ENCODE data around the gene JMJD1C. TPM values are rescaled to one million over a fixed set of nuclear protein-coding genes. Genes with fewer than 3 reads are reported as not detected.
A peak's percentile ranks its signal among the peaks of the same experiment; 100 is the strongest.
"Not testable (repeated sequence)": the region's sequence is repeated elsewhere in the genome, so short reads cannot be mapped to it uniquely, and the experiment has no call there.

The JMJD1C gene
- total RNA-seq, 1 donor from 2014 or later: 186 TPM

GRCh38 chr10:63286340-63286739 lies 179.4 kb downstream of the JMJD1C start:
- no peak for DNase-seq

DNA sequence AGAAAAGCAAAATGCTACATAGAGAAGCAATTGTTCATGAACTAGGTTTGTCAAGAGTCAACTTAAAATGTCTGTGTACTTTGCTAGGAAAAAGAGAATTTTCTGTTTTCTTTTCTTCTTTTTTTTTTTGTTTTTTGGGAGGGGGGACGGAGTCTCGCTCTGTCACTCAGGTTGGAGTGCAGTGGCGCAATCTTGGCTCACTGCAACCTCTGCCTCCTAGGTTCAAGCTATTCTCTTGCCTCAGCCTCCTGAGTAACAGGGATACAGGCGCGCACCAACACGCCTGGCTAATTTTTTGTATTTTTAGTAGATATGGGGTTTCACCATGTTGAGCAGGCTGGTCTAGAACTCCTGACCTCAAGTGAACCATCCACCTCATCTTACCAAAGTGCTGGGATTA lies 181.9 kb downstream of the JMJD1C start:
- not testable (repeated sequence) for DNase-seq

DNA sequence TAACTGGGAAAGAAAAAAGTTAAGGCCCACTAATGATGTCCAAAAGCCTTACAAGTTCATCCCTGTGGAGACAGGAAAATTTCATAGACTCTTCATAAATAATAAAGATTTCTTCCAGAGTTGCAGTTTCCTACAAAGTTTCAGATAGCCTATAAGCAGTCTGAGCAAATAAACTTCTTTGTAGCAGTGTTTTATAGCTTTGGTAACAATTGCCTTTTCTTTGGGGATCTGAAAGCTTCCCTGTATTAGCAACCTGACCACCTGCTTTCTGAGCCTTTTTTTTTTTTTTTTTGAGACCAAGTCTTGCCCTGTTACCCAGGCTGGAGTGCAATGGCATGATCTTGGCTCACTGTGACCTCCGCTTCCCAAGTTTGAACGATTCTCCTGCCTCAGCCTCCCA lies 182.7 kb downstream of the JMJD1C start:
- DNase-seq: no peak

DNA sequence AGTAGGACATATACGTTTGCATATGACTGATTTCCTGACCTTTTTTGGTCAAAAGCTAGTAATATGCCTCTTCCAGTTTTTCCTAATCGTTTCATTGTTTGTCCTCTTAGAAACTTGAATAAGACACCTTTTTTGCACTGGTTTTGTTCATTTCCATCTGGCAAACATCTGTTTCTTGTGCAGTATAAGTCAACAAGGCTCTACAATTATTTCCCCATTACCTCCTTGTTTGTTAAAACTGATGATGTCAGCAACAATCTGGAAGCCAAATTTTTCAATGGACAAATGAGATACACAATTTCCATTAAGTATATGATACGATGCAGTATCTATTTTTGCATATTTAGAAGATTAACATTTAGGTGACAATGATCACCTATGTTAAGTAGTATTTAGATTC lies 183.8 kb downstream of the JMJD1C start:
- DNase-seq: no peak

DNA sequence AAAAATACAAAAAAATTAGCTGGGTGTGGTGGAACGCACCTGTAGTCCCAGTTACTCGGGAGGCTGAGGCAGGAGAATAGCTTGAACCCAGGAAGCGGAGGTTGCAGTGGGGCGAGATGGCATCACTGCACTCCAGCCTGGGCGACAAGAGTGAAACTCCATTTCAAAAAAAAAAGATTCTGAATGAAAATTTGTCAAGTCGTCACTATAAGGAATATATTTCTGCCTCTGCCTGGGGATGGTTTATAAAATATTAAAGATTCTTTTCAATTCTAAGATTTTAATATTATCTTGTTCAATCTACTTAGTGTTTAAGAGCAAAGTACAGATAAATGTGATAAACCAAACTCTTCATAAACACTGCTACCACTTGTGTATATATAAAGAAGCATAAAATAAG lies 185.4 kb downstream of the JMJD1C start:
- no peak for DNase-seq

DNA sequence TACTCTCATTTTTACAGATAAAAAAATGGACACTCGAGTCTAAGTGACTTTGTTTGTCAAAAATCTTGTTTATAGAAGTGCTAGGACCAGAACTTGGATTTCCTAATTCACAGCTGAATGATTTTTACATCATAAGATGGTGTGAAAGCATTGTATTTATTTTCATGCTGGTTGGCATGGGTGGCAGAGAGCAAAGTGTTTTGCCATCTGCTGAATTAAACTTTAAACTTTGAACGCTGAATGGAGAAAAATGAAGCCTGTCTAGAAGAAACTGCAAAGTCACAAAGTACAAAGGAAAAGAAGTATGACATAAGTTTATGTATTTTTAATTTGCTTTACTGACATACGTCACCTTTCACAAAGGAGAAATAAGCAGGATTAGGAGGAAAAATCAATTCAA lies 190.7 kb downstream of the JMJD1C start:
- no peak for DNase-seq

GRCh38 chr10:63273577-63273976 lies 192.2 kb downstream of the JMJD1C start:
- no peak for DNase-seq

- DNase-seq: peak; percentile 97
Observed at GRCh38 chr10:63268798-63269503, 196.8 kb downstream of the JMJD1C start.

DNA sequence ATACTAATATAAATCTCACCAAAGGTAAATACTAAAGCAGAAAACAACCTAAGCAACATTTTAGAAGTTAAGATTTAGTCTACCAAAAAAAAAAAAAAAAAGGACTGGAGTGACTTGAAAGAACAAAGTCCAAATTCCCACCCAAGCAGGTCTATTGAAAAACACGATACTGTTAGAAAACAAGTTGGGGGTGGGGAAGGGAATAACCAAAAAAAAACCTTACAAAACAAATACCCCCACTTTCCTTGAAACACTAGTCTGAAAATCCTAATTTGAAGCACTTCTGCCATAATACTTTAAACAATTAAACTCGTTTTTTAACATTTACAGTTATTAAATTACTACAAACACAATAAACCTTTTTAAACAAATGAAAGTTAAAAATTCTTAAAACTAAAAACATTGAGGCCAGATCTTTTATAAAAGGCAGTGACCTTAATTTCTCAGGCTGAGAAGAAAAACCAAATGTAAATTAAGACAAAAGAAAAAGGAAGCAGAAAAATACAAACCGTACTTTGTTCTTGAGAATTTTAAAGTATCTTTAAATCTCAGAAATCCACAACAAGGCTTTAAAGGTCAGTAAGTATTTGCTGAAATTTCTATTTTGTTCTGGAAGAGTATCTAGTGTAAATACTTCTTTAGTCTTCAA lies 197.5 kb downstream of the JMJD1C start:
- DNase-seq: peak; percentile 70

DNA sequence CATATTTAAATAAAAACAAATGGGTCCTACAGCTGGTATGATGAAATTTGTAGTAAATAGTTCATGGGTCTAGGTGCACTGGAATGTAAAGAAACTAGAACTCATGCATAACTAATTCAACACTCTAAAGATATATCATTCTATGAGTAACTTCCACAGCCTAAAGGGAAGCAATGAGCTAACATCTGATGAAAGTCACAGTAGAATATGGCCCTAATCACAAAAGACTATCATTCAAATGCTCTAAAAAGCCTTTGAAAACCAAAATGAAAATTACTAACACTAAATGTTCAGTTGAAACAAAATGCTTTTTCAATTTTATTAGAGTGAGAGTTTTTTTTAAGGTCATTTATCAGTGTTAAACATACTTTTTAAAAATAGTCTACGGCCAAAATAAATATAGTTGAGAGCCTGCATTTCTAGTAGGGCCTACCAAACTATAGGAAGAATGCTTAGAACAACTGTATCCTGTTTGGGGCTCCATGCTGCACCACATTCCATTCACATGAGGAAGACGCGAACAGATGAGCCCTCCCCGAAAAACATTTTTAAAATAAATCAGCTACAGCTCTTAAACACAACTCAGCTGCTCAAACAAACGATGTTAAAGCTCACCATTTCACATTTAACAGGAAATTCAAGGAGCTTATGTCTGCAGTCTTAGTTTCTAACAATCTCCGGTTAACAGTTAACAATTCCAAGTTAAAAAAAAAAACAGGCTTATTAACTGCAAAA lies 198.2 kb downstream of the JMJD1C start:
- peak; percentile 86 for DNase-seq

GRCh38 chr10:63266391-63267316 lies 199.1 kb downstream of the JMJD1C start:
- no peak for DNase-seq

DNA sequence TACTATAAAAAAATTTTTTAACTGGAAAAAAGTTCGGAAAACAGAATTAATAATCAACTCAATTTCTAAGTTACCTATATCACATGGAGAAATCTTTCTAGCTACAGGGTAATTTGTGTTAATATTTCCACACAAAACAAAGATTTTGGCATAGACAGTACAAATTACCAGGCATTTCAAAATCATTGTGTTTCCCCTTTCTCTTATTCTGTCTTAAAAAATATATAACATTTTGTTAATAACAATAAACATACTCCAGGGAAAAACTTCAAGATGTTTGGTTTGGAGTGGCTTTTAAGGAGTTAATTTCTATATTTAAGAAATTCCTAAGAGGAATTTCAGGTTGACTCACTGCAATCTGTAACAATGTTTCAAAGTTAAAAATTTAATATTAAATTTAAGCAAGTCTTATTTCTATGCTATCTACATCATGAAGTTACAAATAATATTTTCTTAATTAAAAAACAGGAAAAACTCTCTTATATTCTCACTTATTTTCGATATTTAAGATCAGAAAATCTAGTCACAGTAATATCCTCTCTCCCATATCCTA lies 200.0 kb downstream of the JMJD1C start:
- no peak for DNase-seq

DNA sequence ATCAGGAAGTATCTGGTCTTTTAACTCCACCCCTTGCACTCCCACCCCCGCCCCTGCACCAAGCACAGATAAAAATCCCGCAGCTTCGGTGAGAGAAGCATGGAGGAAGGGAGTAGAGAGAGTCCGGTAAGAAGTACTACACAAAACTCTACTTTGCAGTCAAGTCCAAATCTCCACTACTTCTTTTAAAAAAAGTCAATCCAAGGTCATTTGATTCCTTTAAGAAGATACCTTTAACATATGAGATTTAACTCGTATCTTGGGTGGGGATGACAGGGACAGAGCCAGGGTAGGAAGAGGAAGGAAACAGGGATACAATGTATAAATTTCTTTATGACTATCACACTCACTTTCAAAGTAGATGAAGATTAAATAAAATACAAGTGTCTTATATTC lies 200.6 kb downstream of the JMJD1C start:
- peak; percentile 57 for DNase-seq

GRCh38 chr10:63264617-63265221 lies 201.1 kb downstream of the JMJD1C start:
- no peak for DNase-seq

DNA sequence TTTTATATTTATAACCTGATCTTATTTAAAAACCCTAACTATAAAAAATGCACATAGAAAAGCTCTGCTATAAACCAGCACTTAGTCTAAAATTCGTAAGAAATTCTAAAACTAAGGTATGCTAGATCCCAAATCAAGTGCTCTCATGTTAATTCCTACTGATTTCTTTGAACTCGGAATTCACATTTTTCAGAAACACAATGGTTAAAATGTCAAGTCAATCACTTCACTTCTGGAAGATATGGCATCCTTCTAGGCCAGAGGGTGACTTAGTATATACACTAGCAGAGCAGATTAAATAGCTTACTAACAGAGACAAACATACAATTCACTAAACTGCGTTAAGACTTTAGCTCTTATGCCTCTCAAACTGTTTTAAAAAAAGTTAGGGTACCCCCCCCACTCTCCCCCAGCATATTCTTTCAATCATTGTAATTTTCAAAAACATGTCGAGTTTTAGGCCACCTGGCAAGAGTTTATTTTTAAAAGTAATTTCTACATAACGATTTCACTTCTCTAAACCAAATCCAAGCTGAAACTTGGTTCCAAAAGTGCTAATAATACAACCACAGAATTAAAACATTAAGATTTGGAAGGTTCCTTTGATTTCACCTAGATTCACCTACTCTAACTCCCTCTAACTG lies 203.2 kb downstream of the JMJD1C start:
- no peak for DNase-seq

DNA sequence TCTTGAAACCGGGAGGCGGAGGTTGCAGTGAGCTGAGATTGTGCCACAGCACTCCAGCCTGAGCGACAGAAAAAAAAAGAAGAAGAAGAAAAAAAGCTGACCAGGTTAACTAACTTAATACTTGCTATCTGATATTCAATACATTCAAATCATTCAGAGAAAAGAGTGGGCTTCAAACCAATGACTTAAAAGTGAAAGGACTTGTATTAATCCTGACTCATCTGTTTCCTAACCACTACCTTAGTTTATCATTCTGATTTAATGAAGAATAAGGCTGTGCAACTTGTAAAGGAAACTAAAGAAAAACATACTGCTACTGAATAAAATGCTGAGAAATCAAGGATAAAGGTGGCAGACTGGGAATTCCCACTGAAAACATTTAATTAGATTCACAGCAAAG lies 204.3 kb downstream of the JMJD1C start:
- DNase-seq: no peak

DNA sequence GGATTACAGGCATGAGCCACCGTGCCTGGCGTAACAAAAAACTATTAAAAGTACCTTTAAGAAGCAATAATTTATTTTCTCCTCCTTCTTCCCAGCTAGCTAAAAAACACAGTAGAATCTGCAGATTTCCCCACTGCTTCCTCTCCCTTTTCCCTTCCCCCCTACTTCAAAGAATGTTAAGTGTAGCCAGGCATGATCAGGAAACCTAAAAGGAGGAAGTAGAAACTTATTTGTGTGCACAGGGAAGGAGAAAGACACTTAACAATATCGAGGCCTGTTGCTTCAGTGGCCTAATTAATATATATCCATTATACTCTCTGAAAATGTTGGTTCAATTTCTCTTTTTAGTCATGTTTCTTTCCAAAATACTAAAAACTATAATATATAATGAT lies 204.9 kb downstream of the JMJD1C start:
- DNase-seq: no peak

DNA sequence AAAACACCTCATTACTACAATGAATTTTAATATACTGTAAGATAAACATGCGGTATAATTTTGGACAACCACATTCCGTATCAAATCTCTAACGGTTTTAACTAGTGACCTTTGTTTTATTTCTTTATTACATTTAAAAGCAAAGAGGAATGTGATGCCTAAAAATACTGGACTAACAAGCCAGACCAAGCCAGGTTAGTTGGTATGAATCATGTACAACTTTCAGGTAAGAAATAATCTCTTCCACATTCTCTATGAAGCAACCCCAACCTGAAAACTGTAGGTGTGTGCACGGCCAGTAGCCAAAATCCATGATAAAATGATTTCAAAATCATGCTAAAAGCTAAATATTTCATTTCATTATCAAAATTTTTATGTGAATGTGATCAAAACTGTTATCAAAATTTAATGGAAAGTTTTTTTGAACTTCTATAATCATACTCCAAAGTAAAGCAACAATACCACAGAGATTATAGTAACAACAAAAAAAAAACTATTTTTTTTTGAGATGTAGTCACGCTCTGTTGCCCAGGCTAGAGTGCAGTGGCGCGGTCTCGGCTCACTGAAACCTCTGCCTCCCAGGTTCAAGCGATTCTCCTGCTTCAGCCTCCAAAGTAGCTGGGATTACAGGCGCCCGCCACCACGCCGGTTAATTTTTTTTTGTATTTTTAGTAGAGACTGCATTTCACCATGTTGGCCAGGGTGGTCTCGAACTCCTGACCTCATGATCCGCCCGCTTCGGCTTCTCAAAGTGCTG lies 205.5 kb downstream of the JMJD1C start:
- no peak for DNase-seq

DNA sequence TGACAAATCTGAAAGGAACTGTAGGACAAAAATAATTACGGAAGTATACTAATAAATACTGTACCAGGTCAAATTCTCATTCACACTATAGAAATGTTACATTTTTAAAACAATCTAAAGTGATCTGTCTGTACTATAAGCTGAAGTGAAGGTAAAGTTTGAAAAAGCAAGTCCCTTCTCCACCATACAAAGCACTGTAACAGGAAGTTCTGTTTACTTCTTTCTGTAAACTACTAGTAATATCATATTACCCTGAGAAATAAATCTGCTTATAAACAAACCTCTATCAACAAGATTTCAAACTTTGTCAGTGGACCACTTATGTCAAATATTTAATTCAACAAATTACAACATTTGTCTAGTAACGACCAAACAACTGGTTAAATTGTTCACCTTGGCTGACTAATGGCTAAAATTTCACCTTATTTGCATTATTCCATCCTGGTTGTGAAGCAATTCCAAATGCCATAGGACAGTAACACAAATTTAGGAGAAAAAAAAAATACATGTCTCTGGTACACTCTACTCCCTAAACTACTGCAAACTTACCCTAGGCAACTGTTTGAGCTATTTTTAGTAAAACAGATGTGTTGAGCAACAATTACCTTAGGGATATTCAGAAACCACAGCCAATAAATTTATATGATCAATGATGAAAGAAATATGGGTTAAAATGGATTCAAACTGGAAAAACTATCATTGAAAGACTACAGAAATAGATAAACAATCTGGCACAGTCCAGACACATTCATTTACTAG lies 206.7 kb downstream of the JMJD1C start:
- DNase-seq: no peak

DNA sequence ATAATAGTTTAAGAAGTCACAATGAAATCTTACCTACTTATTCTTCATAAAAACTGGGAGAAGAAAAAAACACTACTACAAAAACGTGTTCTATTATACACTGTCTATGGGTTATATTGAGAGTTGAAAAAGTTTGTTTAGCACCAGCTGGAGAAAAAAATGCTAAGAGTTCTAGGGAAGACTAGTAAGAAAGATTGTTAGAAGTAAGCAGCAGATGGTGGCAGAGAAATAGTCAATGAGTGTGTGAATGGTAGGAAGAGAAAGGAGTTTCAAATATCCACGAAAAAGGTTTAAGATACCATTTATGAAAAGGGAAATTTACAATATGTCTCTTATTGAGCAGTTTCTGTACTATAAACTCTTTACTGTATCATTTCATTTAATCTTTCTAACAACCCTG lies 208.0 kb downstream of the JMJD1C start:
- no peak for DNase-seq

All from skin of body (tissue), 2 donors.